HG03097 (cell line): Measurements from ENCODE around the gene OLAH.

Experiments
- ATAC-seq: cut with Tn5 transposase; IDR thresholded peaks from one replicate; pipeline ENCODE4 v1.9.1; 2021; ENCODE audit not compliant: unreplicated experiment, low FRiP score

OLAH gene

DNA sequence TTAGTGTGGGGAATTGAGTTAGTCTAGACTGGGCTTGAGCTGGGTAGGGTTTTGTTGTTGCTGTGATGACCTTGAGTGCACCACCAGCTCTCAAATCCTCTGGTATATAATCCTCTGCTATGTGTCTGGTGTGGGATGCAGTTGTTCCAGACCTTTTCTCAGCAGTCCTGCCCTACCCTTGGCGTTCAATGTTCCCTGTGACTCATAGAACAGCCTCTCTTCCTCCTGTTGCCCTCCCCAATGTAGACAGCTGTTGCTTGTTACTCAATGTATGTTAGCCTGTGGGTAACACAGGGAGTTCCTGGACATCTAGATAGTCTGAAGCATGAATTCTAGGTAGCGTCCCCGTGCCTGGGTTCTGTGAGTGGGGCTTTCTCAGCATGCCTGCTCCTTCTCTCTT, 25.1 kb downstream of the OLAH start:
- ATAC-seq: no peak

GRCh38 chr10:15069230-15069629, 25.5 kb downstream of the OLAH start:
- no peak for ATAC-seq

GRCh38 chr10:15072358-15072757, 28.6 kb downstream of the OLAH start:
- no peak for ATAC-seq

GRCh38 chr10:15075421-15075820, 31.7 kb downstream of the OLAH start:
- ATAC-seq: no peak

GRCh38 chr10:15083674-15084501, 40.1 kb downstream of the OLAH start:
- no peak for ATAC-seq

- ATAC-seq: no peak
Measured at GRCh38 chr10:15084502-15084922, 40.8 kb downstream of the OLAH start.

- peak; percentile 95 for ATAC-seq
Measured at GRCh38 chr10:15088428-15089261, 44.9 kb downstream of the OLAH start, which contains the start of gene ACBD7. TSS of gene ACBD7 (minus strand) at chr10:15088776. CDS start at chr10:15088728, 48 bp downstream.

- ATAC-seq: no peak
Measured at GRCh38 chr10:15091418-15091817, 47.7 kb downstream of the OLAH start.

DNA sequence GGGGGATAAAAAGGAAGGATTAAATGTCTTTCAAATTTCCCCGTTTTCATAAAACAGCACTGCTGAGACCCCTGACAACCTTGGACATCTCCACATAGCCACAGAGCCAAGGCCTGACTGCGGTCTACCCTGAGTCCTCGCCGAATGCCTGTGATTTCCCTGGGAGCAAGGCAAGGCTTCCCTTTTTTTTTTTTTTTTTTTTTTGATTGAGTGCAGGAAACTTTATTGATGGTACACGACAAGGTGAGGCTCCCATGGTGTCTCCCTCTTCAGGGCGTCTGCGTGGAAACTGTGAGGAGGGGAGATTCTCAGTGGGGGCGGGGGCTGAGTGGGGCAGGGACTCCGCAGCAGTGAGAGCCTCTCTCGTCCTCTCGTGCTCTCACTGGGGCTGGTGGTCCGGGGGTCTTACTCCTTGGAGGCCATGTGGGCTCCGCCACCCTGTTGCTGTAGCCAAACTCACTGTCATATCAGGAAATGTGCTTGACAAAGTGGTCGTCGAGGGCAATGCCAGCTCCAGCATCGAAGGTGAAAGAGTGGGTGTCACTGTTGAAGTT, 49.2 kb downstream of the OLAH start:
- no peak for ATAC-seq

DNA sequence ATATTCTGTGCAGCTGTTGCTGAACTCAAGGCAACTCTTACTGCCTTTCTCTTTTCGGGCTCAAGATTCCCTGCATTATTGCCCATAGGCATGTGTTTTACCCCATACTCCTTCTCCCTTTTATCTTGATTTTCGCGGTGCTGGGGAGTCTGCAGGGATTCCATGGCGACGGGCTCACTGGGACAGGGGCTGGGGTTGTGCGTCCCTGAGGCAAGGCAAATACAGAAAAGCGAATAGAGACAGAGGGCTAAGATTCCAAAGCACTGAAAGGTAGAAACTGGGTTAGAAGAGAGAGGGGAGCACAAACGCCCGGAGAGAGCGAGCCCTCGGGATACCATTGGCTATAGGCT, 52.9 kb downstream of the OLAH start:
- peak; percentile 20 for ATAC-seq

DNA sequence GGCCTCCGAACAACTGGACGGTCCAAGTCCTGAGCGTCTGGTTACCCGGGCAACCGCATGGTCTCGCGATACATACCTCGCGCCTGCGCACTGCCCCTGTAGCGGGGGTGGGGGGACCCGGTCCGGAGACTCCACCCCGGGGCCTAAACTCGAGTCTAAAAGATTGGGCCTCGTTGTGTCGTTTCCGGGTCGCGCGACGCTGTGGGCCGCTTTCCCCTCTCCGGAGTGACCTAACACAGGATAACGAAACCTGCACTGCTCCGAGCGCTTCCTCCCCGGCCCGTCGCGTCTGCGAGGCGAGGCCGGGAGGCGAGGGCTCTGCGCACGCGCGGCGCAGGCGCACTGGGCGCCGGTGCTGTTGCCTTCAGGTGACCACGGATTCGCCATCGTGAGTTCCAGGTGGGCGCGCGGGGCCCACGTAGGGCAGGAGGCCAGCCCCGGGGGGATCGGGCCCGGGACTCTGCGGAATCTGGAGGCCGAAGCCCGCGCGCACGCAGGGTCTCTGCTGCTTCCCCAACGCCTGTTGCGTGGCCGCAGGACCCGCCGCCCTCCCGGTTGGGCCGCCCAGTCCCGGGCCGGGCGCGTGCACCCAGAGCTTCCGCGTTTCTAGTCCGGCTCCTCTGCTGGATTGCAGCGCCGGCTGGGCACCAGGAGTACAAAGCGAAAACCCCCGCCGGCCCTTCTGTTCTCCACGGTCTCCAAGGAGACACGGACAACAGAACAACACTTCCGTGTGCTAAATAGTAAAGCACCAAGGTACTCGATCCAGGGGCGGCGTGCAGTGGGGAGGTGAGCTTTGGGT, 53.5 kb downstream of the OLAH start, which contains the start of gene RPP38:
Gene RPP38 (plus strand): TSS at position 345 of the 802 bp plus-strand sequence. CDS start 5,960 bp downstream, outside the sequence.
- peak; percentile 80 for ATAC-seq

- ATAC-seq: no peak
Measured at GRCh38 chr10:15099886-15100285, 56.1 kb downstream of the OLAH start.

- ATAC-seq: no peak
Measured at GRCh38 chr10:15103513-15103912, 59.8 kb downstream of the OLAH start.

- ATAC-seq: peak; percentile 56
Measured at GRCh38 chr10:15106352-15107013, 62.7 kb downstream of the OLAH start.

GRCh38 chr10:15112657-15113056, 68.9 kb downstream of the OLAH start:
- no peak for ATAC-seq

GRCh38 chr10:15113766-15114165, 70.0 kb downstream of the OLAH start:
- ATAC-seq: no peak

DNA sequence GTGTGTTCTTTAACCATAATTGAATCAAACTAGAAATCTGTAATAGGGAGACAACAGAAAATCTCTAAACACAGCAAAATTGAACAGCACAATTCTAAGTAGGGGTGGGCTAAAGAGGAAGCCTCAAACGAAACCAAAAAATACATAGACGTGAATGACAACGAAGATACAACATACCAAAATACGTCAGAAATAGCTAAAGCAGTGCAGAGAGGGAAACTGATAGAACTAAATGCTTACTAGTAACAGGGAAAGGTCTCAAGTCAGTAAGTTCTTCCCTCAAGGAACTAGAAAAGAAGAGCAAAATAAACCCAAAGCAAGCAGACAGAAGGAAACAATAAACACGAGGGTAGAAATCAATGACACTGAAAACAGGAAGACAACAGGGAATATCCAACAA, 72.5 kb downstream of the OLAH start:
- no peak for ATAC-seq

- no peak for ATAC-seq
Measured at GRCh38 chr10:15118615-15119014, 74.9 kb downstream of the OLAH start.

GRCh38 chr10:15120523-15120922, 76.8 kb downstream of the OLAH start:
- no peak for ATAC-seq

GRCh38 chr10:15121707-15122106, 78.0 kb downstream of the OLAH start:
- ATAC-seq: no peak
